GM12864 (cell line): ENCODE data around the gene TRAPPC2L.

Experiments used
- DNase-seq: peaks from one replicate; pipeline ENCODE4 v3.0.0-alpha.2; 2011; ENCODE audit warnings: low read depth
- H3K4me3 ChIP-seq: 2 replicates; pipeline ENCODE4 v1.5.1; 2011; ENCODE audit warnings: mild to moderate bottlenecking, low read depth, low read length, control low read depth
- TF ChIP-seq, protein P1 (sequence below): IDR thresholded peaks from 2 replicates; pipeline ENCODE4 v1.5.1; 2011; ENCODE audit warnings: low read depth, mild to moderate bottlenecking, moderate library complexity, low read length, control low read depth, inconsistent platforms; ENCODE audit errors: missing control alignments

TRAPPC2L gene

GRCh38 chr16:88910284-88911135 is 53.6 kb downstream of the TRAPPC2L start:
- no peak overlapping the region for H3K4me3 ChIP-seq
- DNase-seq = no peak
- TF ChIP-seq, protein P1, sequence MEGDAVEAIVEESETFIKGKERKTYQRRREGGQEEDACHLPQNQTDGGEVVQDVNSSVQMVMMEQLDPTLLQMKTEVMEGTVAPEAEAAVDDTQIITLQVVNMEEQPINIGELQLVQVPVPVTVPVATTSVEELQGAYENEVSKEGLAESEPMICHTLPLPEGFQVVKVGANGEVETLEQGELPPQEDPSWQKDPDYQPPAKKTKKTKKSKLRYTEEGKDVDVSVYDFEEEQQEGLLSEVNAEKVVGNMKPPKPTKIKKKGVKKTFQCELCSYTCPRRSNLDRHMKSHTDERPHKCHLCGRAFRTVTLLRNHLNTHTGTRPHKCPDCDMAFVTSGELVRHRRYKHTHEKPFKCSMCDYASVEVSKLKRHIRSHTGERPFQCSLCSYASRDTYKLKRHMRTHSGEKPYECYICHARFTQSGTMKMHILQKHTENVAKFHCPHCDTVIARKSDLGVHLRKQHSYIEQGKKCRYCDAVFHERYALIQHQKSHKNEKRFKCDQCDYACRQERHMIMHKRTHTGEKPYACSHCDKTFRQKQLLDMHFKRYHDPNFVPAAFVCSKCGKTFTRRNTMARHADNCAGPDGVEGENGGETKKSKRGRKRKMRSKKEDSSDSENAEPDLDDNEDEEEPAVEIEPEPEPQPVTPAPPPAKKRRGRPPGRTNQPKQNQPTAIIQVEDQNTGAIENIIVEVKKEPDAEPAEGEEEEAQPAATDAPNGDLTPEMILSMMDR = no peak

DNA sequence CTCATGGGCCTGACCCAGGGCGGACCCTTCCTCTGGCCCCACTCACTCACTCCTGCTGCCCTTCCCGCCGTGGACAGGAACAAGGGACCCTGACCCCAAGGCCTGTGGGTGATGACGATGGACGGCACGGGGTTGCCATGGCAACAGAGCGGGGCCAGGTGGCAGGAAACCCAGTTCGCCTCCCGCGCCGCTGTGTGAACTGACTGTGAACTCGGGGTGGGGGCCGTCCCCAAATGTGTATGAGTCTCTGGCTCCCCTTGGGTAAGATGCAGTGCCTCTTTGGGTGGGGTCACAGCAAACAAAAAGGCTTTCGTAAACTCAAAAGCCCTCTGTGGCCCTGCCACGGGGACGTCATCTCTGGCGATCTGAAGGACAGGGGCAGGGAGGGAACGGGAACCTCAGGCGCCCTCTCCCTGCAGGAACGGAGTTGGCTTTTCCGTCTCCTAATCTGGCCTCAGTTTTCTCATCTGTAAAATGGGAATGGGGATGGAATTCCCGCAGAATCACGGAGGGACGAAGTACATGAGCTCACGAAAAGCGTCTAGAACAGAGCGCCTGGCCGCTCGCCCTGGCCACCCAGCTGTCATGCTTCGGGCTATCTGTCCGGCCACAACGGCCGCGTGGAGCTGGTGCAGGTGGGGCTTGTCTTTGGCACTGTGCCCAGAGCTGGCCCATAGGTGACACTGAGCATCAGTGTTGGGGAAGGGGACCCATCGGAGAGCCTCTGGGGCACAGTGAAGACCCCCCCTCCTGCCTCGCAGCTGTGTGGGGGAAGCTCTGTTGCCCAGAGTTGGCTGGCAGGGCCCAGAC is 54.4 kb downstream of the TRAPPC2L start:
- H3K4me3 ChIP-seq = no peak overlapping the region
- TF ChIP-seq, protein P1 = no peak
- DNase-seq = no peak

DNA sequence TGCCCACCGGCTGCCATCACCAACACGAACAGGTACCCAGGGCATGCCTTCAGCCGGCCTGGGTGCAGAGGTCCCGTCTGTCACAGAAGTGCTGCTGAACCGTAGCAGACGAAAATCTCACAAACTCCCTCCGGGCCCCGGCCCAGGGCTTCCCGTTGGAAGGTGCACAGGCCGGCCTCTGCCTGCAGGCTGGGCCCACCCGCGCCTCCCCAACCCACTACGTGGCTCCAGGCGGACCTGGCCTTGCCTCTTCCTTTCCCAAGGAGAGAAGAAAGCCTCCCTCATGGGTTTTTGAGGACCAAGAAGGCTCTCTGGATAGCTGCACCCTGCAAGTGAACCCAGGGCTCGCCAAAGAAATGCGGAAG is 55.0 kb downstream of the TRAPPC2L start:
- DNase-seq = no peak
- TF ChIP-seq, protein P1 = no peak
- H3K4me3 ChIP-seq = no peak overlapping the region
